ENCODE data around the gene F2RL2.
"Not testable (repeated sequence)": the region's sequence is repeated elsewhere in the genome, so short reads cannot be mapped to it uniquely, and the experiment has no call there.

F2RL2 gene

DNA sequence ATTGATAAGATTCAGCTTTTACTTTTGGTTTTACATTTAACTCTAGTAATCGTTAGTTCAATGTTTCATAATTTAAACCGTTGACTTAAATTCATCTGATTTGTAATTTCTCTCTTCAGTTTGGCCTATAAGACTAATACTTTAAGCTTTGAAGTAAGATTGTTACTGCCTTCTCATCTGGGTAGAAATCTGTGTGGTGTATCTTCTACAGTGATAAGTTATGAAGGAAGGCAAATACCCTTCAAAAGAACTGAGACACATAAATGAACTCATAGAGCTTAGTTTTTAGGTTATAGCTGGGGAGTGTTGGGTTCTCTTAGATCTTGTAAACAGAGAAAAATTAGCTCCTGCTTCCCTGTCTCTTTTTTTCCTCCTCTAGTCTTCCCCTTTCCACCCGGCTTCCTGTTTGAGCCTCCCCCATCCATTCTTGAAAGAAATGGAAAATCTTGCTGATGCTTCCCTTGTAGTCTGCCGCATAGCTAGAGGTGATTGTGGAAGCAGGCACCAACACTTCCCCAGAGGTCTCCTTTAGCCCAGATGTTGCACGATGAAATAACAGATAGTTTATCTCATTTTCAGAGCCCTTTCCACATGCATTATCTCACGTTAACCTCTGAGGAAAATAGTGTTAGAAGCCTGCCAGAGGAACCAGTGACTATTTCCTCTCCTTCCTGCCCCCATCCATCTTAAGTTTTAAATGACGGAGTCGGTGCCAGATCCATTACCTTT lies 2.0 kb upstream of the F2RL2 start:
- no peak for DNase-seq (ENCODE audit: extremely low read depth in 1 of 2, low read depth in 1 of 2)

DNA sequence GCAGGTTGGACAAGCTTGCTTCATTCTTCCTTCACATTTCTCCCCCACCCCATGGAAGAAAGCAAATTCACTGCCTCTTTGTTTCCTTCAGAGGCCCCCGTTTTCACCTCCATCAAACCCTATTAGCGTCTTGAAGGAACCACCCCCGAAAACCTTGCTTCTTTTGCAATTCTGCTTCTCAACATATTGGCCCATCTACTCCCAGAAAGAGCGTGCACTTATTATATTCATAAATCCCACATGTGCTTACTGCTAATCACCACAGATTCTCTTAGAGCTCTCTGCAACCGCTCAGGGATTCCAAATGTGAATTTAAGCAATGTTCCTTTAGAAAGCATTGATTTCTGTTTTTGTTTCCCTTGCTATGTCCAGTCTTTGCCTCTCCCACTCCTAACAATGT lies 1.1 kb downstream of the F2RL2 start:
- no peak for DNase-seq (ENCODE audit: extremely low read depth in 1 of 2, low read depth in 1 of 2)

DNA sequence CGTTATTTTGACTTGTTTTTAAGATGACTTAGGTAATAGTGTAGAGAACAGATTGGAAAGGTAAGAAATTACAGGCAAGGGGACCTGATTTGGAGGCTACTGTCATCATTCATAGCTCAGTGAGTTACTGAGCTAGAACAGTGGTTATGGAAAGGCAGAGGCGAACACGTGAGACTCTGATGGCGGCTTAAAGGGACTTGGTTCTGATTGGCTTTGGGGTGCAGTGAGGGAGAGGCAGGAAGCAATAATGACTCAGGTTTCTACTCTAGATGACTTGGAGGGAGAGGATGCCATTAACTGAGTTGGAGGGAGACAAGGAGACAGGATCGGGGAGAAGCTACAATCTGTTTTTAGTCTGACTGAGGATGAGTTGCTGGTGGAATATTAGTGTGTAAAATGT lies 3.0 kb downstream of the F2RL2 start:
- no peak for DNase-seq (ENCODE audit: extremely low read depth in 1 of 2, low read depth in 1 of 2)

DNA sequence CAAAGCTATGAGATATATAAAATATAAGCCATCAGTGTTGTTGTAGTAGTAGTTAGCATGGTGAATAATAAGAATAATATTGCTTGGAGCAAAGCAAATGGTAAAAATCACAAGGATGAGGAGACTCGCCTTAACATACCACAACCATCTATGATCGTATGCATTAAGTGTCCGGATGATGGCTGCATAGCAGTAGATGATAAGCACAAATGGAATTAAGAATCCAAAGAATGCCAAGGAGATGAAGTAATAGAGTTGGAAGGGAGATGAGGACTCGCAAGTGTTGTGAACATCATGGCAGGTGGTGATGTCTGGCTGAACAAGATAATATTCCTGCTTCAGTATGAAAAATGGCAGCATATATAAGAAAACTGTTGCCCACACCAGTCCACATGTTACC lies 5.5 kb downstream of the F2RL2 start:
- no peak for DNase-seq (ENCODE audit: extremely low read depth in 1 of 2, low read depth in 1 of 2)

DNA sequence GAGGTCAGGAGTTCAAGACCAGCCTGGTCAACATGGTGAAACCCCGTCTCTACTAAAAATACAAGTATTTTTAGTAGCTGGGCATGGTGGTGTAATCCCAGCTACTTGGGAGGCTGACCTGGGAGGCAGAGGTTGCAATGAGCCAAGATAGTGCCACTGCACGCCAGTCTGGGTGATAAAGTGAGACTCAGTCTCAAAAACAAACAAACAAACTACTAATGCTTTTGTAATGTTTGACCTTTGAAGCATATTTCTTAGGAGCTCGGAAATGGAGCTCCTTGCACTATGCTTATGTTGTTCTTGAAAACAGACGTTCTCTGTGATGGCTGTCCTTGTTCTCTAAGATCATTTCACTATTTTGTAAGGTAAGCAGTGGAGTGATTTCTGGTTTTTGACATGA lies 6.0 kb downstream of the F2RL2 start:
- no peak for DNase-seq (ENCODE audit: extremely low read depth in 1 of 2, low read depth in 1 of 2)

DNA sequence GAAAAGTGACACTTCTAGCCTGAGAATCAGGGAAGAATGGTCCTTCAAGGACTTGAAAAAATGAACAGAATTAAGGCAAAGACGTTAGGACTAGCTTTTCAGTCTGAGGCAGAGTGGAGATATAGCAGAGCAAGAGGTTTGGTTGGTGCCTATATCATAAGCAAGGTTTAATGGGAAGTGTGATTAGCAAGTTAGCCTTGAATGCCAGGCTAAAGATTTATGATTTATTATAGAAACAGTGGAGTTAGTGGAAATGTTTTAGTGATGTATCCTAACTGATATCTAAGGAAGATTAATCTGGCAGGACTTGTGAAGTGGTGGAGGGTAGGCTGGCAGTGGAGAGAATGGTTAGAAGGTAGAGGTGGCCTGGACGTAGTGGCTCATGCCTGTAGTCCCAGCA lies 7.0 kb downstream of the F2RL2 start:
- DNase-seq (ENCODE audit: extremely low read depth in 1 of 2, low read depth in 1 of 2): no peak

DNA sequence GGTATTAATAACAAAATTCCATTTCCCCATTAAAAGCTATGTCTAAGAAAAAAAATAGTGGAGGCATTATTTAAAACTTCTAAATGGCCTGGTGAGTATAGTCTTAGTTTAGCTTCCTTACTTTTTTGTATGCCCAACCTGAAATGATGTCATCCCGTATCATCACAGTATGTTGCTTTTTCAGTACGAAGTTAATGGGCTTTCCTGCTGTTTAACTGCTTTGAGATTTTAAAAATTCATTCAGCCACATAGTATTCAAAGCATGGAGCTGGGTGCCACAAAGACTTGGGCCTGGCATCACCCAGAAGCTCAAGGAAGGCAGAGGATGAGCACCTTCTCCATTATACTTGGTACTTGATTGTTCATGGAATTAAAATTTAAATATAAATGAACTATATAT lies 7.4 kb downstream of the F2RL2 start:
- no peak for DNase-seq (ENCODE audit: extremely low read depth in 1 of 2, low read depth in 1 of 2)

DNA sequence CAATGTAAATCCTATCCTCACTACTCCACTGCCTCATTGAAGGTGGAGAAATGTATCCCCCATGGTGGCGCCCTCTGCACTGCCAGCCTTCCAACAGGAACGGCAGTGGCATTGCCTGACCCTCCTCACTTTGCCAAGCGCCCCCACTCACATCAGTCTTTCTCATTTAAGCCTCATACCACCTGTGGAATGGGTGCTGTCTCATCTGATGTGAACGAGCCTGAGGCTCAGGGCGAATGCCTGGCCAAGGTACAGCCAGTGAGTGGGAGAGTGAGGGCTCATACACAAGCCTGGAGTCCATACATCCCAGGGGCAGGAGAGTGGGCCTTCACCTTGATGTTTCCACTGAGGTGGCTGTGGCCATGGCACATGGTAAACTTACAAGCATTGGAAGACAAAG lies 10.3 kb downstream of the F2RL2 start:
- DNase-seq (ENCODE audit: extremely low read depth in 1 of 2, low read depth in 1 of 2): no peak

DNA sequence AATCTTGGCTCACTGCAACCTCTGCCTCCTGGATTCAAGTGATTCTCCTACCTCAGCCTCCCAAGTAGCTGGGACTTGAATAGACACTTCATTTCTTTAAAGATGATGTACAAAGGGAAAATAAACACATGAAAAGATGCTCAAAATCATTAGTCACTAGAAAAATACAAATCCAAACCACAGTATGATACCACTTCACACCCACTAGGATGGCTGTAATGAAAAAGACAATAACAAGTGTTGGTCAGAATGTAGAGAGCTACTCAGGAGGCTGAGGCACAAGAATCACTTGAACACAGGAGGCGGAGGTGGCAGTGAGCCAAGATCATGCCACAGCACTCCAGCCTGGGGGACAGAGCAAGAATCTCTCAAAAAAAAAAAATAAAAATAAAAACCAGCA lies 13.0 kb downstream of the F2RL2 start:
- DNase-seq (ENCODE audit: extremely low read depth in 1 of 2, low read depth in 1 of 2): no peak

DNA sequence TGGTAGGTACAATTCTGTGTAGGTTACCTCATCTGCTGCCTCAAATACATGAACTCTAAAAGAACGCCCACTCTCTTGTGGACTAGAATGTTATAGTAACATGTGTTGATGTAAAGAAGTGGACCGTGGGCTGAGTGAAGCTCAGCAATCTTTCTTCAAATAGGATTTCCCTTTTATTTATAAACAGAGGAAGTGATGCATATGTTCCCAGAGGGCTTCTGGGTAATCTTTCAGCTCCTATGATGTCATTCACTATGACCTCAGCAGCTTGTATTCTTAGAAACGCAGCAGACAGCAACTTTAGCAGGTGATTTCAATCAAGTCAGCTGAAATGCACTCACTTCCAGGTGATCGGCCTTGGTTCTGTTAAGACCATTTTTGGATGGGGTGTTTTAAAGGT lies 14.4 kb downstream of the F2RL2 start:
- DNase-seq (ENCODE audit: extremely low read depth in 1 of 2, low read depth in 1 of 2): no peak

DNA sequence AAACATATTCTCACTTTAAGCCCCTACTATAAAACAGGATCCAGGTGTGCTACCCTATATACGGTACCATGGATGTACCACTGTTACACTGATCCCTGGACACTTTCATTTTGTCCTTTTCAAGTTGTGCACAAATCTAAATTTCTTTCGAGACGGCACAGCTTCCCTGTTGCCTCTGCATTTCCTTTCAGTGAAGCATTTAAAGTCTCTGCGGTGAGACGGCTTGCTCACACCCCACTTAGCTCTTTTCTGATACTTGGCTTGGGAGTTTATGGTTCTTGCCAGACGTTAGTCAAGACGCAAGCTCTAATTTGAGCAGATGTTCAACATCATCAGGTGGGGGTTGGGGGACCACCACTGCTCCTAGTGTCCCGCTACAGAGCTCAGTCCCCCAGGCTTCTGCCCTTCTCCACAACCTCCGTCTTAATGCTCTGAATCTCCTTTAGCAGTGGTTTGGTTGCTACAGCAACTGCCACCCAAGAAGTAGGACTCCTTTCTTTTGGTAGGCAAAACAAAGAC lies 15.8 kb downstream of the F2RL2 start:
- no peak for DNase-seq (ENCODE audit: extremely low read depth in 1 of 2, low read depth in 1 of 2)

DNA sequence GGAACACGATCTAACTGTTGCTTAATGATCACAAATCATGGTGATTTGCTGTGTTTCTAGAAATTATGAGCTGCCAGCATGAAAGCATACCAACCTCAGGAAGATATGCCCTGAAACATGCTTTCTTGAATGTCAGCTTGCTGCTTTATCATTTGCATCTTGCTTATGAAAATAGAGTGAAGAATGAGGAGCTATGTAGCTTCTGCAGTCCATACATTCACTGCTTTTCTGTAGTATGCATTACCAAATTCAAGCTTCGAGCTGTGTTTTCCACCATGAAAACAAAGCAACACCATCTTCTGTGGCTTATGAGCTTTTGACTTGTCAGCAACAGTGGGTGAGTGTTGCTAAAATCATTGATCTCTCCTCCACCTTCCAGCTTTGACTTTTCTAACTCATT lies 16.5 kb downstream of the F2RL2 start:
- no peak for DNase-seq (ENCODE audit: extremely low read depth in 1 of 2, low read depth in 1 of 2)

DNA sequence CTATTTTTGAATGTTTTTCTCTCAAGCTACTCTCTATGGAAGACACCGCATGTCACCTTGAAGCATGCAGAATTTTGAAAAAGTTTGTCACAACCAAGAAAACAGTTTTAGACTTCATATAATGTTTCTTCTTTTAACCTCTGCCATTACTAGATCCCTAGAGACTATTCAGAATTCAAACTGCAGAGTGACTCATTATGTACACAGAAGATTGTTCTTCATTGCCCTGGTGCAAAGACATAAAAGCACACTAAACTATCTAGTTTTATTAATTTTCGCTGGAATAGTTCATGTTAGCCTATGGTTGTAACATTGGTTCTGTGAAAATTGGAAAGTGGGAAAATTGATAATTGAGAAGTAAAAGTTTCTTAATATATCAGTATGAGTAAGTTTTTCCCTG lies 18.4 kb downstream of the F2RL2 start:
- no peak for DNase-seq (ENCODE audit: extremely low read depth in 1 of 2, low read depth in 1 of 2)

DNA sequence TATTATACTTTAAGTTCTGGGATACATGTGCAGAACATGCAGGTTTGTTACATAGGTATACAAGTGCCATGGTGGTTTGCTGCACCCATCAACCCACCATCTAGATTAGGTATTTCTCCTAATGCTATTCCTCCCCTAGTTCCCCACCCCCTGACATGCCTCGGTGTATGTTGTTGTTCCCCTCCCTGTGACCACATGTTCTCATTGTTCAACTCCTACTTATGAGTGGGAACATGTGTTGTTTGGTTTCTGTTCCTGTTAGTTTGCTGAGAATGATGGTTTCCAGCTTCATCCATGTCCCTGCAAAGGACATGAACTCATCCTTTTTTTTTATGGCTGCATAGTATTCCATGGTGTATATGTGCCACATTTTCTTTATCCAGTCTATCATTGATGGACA lies 19.2 kb downstream of the F2RL2 start:
- DNase-seq (ENCODE audit: extremely low read depth in 1 of 2, low read depth in 1 of 2): not testable (repeated sequence)

DNA sequence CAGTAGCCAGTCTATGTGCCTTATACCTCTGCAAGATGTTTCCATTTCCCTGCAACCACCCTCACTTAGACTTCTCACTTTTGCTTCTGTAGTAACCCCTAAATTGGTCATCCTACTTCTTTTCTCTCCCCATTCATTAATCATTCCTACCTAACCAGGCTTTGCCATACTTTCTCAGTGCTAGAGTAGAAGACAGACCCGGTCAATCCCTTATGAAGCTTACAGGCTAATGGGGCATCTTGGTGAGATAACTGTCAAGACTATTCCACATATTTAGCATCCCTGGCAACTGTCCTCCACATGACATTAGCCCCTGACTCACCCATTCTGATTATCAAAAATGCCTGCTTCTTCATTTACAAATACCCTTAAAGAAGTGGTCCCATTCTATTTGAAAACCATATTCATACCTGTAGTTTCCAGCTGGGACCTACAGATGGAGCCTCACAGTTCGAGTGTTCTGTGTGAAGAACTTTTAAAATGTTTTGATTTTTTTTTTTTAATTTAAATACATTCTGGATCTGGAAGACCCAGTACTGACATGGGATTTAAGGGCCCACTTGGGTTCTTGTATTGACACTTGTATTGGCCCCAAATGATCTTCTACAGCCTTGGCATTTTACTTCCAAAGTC lies 21.0 kb downstream of the F2RL2 start:
- no peak for DNase-seq (ENCODE audit: extremely low read depth in 1 of 2, low read depth in 1 of 2)

DNA sequence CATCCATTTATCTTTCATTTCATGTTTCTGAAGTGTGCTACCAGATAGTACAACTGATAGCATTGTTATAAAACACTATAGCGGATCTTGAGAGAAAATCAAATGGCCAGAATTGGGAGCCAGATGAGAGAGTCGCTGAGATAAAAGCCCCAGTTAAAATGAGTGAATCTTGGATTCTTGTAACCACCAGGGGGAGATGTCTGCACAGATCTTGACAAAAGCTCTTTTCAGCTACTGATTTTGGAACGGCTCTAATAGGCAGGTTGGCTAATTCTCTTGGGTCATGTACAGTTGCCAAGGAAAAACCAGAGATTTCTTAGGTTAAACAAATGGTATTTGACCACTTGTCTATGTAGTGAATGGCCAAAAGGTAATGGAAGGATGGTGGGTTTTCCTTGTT lies 21.7 kb downstream of the F2RL2 start:
- no peak for DNase-seq (ENCODE audit: extremely low read depth in 1 of 2, low read depth in 1 of 2)

DNA sequence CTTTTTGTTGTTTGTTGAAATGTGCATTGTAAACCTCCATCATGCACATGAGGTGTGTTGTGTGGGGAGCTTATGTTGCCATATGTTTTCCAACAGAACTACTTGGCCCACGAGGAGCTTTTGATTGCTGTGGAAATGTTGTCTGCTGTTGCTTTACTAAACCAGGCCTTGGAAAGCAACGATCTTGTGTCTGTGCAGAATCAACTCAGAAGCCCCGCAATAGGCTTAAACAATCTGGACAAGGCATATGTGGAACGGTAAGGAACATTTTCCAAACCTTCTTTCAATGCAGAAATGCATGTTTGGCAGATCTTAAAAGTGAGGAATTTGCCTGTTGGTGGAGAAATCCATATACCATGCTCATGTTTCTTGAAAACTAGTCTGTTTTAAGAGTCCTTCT lies 22.5 kb downstream of the F2RL2 start:
- DNase-seq (ENCODE audit: extremely low read depth in 1 of 2, low read depth in 1 of 2): no peak

DNA sequence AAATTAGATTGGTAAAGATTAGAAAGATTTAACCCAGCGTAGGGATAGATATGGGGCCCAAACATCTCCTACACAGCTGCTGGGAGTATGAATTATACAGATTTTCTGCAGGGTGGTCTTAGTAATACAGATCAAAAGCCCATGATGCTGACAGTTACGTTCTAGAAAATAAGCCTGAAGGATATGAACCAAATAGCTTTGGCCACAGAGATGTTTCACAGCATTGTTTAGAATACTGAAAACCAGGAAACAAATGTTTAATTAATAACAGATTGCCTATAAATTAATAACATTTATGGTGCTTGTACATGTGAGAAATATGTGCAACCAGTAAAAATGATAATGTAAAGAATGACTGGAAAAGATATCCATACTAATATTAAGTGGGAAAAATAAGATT lies 24.7 kb downstream of the F2RL2 start:
- no peak for DNase-seq (ENCODE audit: extremely low read depth in 1 of 2, low read depth in 1 of 2)

DNA sequence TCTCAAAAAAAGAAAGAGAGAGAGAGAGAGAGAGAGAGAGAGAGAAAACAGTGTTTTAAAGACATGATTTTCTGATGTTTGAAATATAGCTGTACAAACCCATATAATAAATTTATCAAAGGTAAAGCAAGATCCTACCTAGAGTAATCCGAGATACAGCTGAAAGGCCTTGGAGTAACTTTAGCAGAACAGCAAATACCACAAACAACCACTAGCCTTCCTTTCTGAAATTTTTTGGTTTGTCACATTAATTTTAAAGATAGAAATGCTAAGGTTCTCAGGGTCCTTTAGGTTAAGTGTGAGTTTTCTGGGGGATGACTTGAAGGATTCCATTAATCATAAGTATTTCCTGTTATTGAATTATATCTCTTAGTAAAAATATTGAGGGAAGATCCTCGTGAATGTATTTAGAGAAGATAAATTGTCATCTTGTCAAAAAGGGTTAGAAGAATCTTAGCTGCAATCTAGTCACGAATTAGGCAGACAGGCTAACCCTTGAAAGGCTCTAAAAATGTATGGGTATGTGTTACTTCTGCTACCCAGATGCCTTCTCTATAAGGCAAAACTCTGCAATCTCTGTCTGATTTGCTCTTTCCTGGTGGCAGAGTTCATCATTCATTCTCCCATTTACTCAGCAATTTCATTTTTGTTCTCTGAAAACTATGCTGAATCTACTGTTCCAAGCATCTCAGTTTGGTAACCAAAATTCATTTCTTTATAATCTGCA lies 27.3 kb downstream of the F2RL2 start:
- DNase-seq (ENCODE audit: extremely low read depth in 1 of 2, low read depth in 1 of 2): no peak

DNA sequence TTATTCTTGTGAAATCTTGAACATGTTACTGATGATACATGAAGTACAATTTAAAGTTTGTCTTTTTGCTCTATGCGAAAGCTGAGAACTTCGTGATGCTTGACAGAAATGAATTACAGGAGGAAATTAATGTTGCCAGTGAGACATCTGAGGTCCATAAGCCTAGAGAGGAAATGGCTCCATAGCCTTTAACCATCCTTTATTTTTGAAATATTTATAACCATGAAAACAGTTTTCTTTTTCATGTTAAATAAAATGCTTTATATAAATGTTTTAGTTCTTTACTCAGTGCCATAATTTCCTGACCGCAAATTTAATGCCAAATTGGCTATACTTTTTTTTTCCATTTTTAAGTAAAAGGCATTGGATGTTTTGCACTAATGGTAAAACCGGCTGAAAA lies 29.1 kb downstream of the F2RL2 start:
- DNase-seq (ENCODE audit: extremely low read depth in 1 of 2, low read depth in 1 of 2): no peak

DNA sequence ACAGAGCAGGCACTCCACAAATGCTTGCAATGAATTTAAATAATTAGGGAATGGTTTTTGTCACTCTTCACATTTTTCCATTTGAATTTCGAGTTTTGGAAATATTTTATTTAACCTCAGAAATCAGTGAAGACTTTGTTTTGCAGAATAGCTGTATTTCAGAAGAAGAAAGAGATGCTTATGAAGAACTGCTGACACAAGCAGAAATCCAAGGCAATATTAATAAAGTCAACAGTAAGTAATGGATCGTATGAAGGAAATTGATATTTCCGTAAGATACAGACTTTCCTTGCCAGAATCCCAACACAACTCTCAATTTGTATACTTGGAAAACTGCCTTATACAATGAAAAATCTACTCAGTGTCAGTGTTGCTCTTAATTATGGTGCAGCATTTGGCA lies 30.5 kb downstream of the F2RL2 start:
- DNase-seq (ENCODE audit: extremely low read depth in 1 of 2, low read depth in 1 of 2): no peak

DNA sequence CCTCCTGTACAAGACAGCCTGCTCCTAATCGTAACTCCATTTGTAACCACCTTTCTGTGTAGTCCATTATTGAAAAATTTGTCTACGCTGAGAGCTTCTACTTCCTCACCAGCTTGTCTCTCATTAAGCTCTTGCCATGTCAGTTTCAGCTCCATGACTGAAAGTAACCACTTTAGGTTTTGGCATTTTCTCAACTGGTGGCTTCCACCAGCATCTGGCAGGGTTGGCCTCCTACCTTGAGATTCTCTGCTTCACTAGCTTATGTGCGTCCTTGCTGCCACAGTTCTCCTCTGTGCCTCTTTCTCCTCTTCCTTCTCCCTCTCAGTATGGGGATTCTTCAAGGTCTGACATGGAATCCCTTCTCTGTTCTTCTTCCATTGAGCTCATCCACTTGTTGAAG lies 31.8 kb downstream of the F2RL2 start:
- no peak for DNase-seq (ENCODE audit: extremely low read depth in 1 of 2, low read depth in 1 of 2)

Data from activated CD8-positive, alpha-beta memory T cell treated with anti-CD3 and anti-CD28 coated beads for 1 hour (primary cell).